ENCODE results near the gene GALM. TPM values are rescaled to one million over a fixed set of nuclear protein-coding genes. Genes with fewer than 3 reads are reported as not detected.

The GALM gene
- polyA plus RNA-seq, 1 donor from 2014 or later, result not detected

GRCh38 chr2:38659115-38659514, 6.8 kb upstream of the GALM start:
- no peaks in the 10 kb centered on the region for H3K79me2 ChIP-seq (replicated peaks; ENCODE audit: insufficient read depth, low read length)
- H3K4me3 ChIP-seq (ENCODE audit: low read length), result no peak overlapping the region
- H3K27me3 ChIP-seq (ENCODE audit: insufficient read depth, low read depth, low read length), result no peaks in the 10 kb centered on the region
- H3K4me2 ChIP-seq (ENCODE audit: low read length), result no peak overlapping the region
- H3F3A ChIP-seq (ENCODE audit: insufficient read depth, low read length, poor library complexity, severe bottlenecking), result no peaks in the 10 kb centered on the region
- no peak overlapping the region for H3K27ac ChIP-seq (ENCODE audit: low read length)
- no peak overlapping the region for H3K9ac ChIP-seq (ENCODE audit: low read length)
- H2AFZ ChIP-seq (ENCODE audit: low read depth, low read length), result no peak overlapping the region
- H3K36me3 ChIP-seq (ENCODE audit: insufficient read depth, low read length), result no peaks in the 10 kb centered on the region
- no peaks in the 10 kb centered on the region for H3K9me2 ChIP-seq (ENCODE audit: insufficient read depth, low read length)
- no peaks in the 10 kb centered on the region for H4K20me1 ChIP-seq (ENCODE audit: insufficient read depth)
- no peaks in the 10 kb centered on the region for H3K9me3 ChIP-seq (ENCODE audit: low read length)
- TF ChIP-seq EP300 (conservative IDR thresholded peaks at IDR 0.05; ENCODE audit: poor library complexity, severe bottlenecking) (no peak), REST (IDR thresholded peaks at IDR 0.05; ENCODE audit: borderline replicate concordance) (no peak), RAD21 (conservative IDR thresholded peaks at IDR 0.05) (no peak), CTCF (IDR thresholded peaks at IDR 0.05; ENCODE audit: poor library complexity, severe bottlenecking) (no peak), MXI1 (conservative IDR thresholded peaks at IDR 0.05; ENCODE audit: poor library complexity, severe bottlenecking) (no peak), EZH2 (IDR thresholded peaks at IDR 0.05; ENCODE audit: borderline replicate concordance, insufficient read depth, low read length, poor library complexity, severe bottlenecking) (no peak), POLR2AphosphoS5 (IDR thresholded peaks at IDR 0.05) (no peak), TAF1 (IDR thresholded peaks at IDR 0.05; ENCODE audit: low read depth) (no peak), SMC3 (conservative IDR thresholded peaks at IDR 0.05; ENCODE audit: poor library complexity) (no peak)

GRCh38 chr2:38660282-38660681, 5.6 kb upstream of the GALM start:
- Histone ChIP-seq H3K36me3 (ENCODE audit: insufficient read depth, low read length) (no peaks in the 10 kb centered on the region), H3K4me3 (ENCODE audit: low read length) (no peak overlapping the region), H2AFZ (ENCODE audit: low read depth, low read length) (no peak overlapping the region), H3K4me2 (ENCODE audit: low read length) (no peak overlapping the region), H3K9ac (ENCODE audit: low read length) (no peak overlapping the region), H3K27ac (ENCODE audit: low read length) (no peak overlapping the region), H3F3A (ENCODE audit: insufficient read depth, low read length, poor library complexity, severe bottlenecking) (no peaks in the 10 kb centered on the region), H3K9me2 (ENCODE audit: insufficient read depth, low read length) (no peaks in the 10 kb centered on the region), H3K27me3 (ENCODE audit: insufficient read depth, low read depth, low read length) (no peaks in the 10 kb centered on the region), H4K20me1 (ENCODE audit: insufficient read depth) (no peaks in the 10 kb centered on the region), H3K79me2 (replicated peaks; ENCODE audit: insufficient read depth, low read length) (no peaks in the 10 kb centered on the region), H3K9me3 (ENCODE audit: low read length) (no peaks in the 10 kb centered on the region)
- TF ChIP-seq SMC3 (conservative IDR thresholded peaks at IDR 0.05; ENCODE audit: poor library complexity), result no peak

- no peak overlapping the region for H2AFZ ChIP-seq (ENCODE audit: low read depth, low read length)
- H3K4me3 ChIP-seq (ENCODE audit: low read length), result no peak overlapping the region
- TF ChIP-seq REST (IDR thresholded peaks at IDR 0.05; ENCODE audit: borderline replicate concordance) (no peak), RAD21 (conservative IDR thresholded peaks at IDR 0.05) (no peak)
- no peaks in the 10 kb centered on the region for H3F3A ChIP-seq (ENCODE audit: insufficient read depth, low read length, poor library complexity, severe bottlenecking)
- H3K36me3 ChIP-seq (ENCODE audit: insufficient read depth, low read length), result no peaks in the 10 kb centered on the region
- H3K9ac ChIP-seq (ENCODE audit: low read length), result no peak overlapping the region
- H3K27ac ChIP-seq (ENCODE audit: low read length), result no peak overlapping the region
- no peaks in the 10 kb centered on the region for H3K79me2 ChIP-seq (replicated peaks; ENCODE audit: insufficient read depth, low read length)
- H3K4me2 ChIP-seq (ENCODE audit: low read length), result no peak overlapping the region
- H4K20me1 ChIP-seq (ENCODE audit: insufficient read depth), result no peaks in the 10 kb centered on the region
- H3K9me3 ChIP-seq (ENCODE audit: low read length), result no peaks in the 10 kb centered on the region
- H3K9me2 ChIP-seq (ENCODE audit: insufficient read depth, low read length), result no peaks in the 10 kb centered on the region
- no peaks in the 10 kb centered on the region for H3K27me3 ChIP-seq (ENCODE audit: insufficient read depth, low read depth, low read length)
These were observed 4.6 kb upstream of the GALM start for GRCh38 chr2:38661306-38661705.
